Endothelial cell of umbilical vein (primary cell): ENCODE results near the gene TAS2R30. TPM values are rescaled to one million over a fixed set of nuclear protein-coding genes. Genes with fewer than 3 reads are reported as not detected.
"Not testable (repeated sequence)": the region's sequence is repeated elsewhere in the genome, so short reads cannot be mapped to it uniquely, and the experiment has no call there.

ENCODE experiments used
- BruUV-seq: library from RNA; stranded (reverse); fragments of 400-500 nt; replicated peaks from 2 replicates; lab custom pipeline; 2021; lab: Mats Ljungman, UMichigan
- CTCF ChIA-PET: fragments of 300-600, 350-600 bp; sonication (Branson Sonifier 250); formaldehyde crosslinking; loops from one replicate; lab custom pipeline; 2021; ENCODE audit warnings: antibody characterized with exemption, inconsistent platforms; lab: Charles Lee
- POLR2A ChIA-PET: fragments of 300-600, 350-600 bp; sonication (Branson Sonifier 250); formaldehyde crosslinking; loops from one replicate; lab custom pipeline; 2021; ENCODE audit warnings: antibody characterized with exemption, inconsistent platforms; lab: Charles Lee
- DNase-seq: peaks from one replicate; pipeline ENCODE4 v3.0.0-alpha.2; 2011; ENCODE audit warnings: low read depth, low spot score
- FAIRE-seq: peaks from 2 replicates; lab custom pipeline; 2011; peaks lifted over from hg19 to GRCh38; lab: Jason Lieb, UNC
- H2AFZ ChIP-seq: 2 replicates; pipeline ENCODE4 v1.6.0; 2012; ENCODE audit warnings: low read depth, low read length, control low read depth, inconsistent platforms
- H3K27ac ChIP-seq: 2 replicates; pipeline ENCODE4 v1.5.1; 2011; ENCODE audit warnings: low read depth, mild to moderate bottlenecking, control low read depth, low read length, moderate library complexity; ENCODE audit not compliant: insufficient read depth
- H3K27me3 ChIP-seq, 2 experiments: 2 replicates each; pipeline versions ENCODE4 v1.6.0 to v1.6.1; 2011; ENCODE audit warnings: low read length in 2 of 2, mixed read lengths in 1 of 2; ENCODE audit not compliant: control insufficient read depth in 2 of 2, insufficient read depth in 2 of 2
- H3K36me3 ChIP-seq, 2 experiments: 2 replicates in 1 of 2; 3 replicates in 1 of 2; pipeline ENCODE4 v1.5.1; 2011; ENCODE audit warnings: low read length in 2 of 2, mild to moderate bottlenecking in 1 of 2, moderate library complexity in 1 of 2; ENCODE audit not compliant: control insufficient read depth in 2 of 2, insufficient read depth in 2 of 2; ENCODE audit errors: extremely low read depth in 1 of 2
- H3K4me1 ChIP-seq: 3 replicates; pipeline ENCODE4 v1.5.1; 2011; ENCODE audit warnings: mild to moderate bottlenecking, low read length; ENCODE audit not compliant: control insufficient read depth, insufficient read depth; ENCODE audit errors: extremely low read depth
- H3K4me2 ChIP-seq: 2 replicates; pipeline ENCODE4 v1.6.1; 2011; ENCODE audit warnings: low read length, control low read depth, mixed read lengths; ENCODE audit not compliant: insufficient read depth
- H3K4me3 ChIP-seq, 3 experiments: fragments of 200-600 bp in 1 of 3; sonication (generic), shearing (Covaris generic) in 1 of 3; replicated peaks in 1 of 3; 2 replicates each; pipeline ENCODE4 v1.5.1; 2011 to 2016; ENCODE audit warnings: control low read depth in 3 of 3, low read length in 3 of 3, mild to moderate bottlenecking in 2 of 3, inconsistent platforms in 1 of 3, low read depth in 1 of 3, moderate library complexity in 1 of 3; ENCODE audit not compliant: insufficient read depth in 1 of 3
- H3K79me2 ChIP-seq: 2 replicates; pipeline ENCODE4 v1.6.0; 2012; ENCODE audit warnings: low read length, inconsistent platforms; ENCODE audit not compliant: control insufficient read depth, insufficient read depth
- H3K9ac ChIP-seq: replicated peaks from 2 replicates; pipeline ENCODE3; 2011; ENCODE audit warnings: low read length, control low read depth; ENCODE audit not compliant: insufficient read depth; ENCODE audit errors: extremely low read depth
- H3K9me1 ChIP-seq: replicated peaks from 3 replicates; pipeline ENCODE4 v1.6.0; 2011; ENCODE audit warnings: mild to moderate bottlenecking, low read length; ENCODE audit not compliant: control insufficient read depth, insufficient read depth; ENCODE audit errors: extremely low read depth
- H3K9me3 ChIP-seq: replicated peaks from 2 replicates; pipeline ENCODE4 v1.5.1; 2012; ENCODE audit warnings: low read length, inconsistent platforms; ENCODE audit not compliant: control insufficient read depth, insufficient read depth
- H4K20me1 ChIP-seq: replicated peaks from 2 replicates; pipeline ENCODE3; 2011; ENCODE audit warnings: mild to moderate bottlenecking, low read length; ENCODE audit not compliant: control insufficient read depth, insufficient read depth; ENCODE audit errors: extremely low read depth
- CTCF ChIP-seq, 2 donors: IDR thresholded peaks; 1 replicate in 1 of 2; 2 replicates in 1 of 2; pipeline ENCODE4 v1.5.1; 2011; ENCODE audit warnings: low read length in 2 of 2, mild to moderate bottlenecking in 2 of 2, moderate library complexity in 2 of 2, control low read depth in 1 of 2, inconsistent platforms in 1 of 2, low read depth in 1 of 2; ENCODE audit not compliant: insufficient read depth in 1 of 2; ENCODE audit errors: extremely low read depth in 1 of 2
- EZH2 ChIP-seq: IDR thresholded peaks from 2 replicates; pipeline ENCODE4 v1.6.1; 2012; ENCODE audit warnings: borderline replicate concordance, low read depth, mild to moderate bottlenecking, moderate library complexity, low read length, inconsistent platforms; ENCODE audit not compliant: severe bottlenecking
- FOS ChIP-seq: IDR thresholded peaks from 2 replicates; pipeline ENCODE4 v1.6.1; 2011; ENCODE audit warnings: mild to moderate bottlenecking, low read length, moderate library complexity, borderline replicate concordance; ENCODE audit not compliant: insufficient read depth
- GATA2 ChIP-seq: IDR thresholded peaks from 2 replicates; pipeline ENCODE4 v1.7.0; 2011; ENCODE audit warnings: low read depth, mild to moderate bottlenecking, moderate library complexity, mixed read lengths, low read length; ENCODE audit not compliant: insufficient read length, insufficient read depth
- JUN ChIP-seq: IDR thresholded peaks from 2 replicates; pipeline ENCODE4 v1.6.1; 2011; ENCODE audit warnings: borderline replicate concordance, low read depth; ENCODE audit not compliant: insufficient read length, insufficient read depth
- MAX ChIP-seq: IDR thresholded peaks from 2 replicates; pipeline ENCODE4 v1.6.1; 2011; ENCODE audit not compliant: insufficient read depth, insufficient read length
- MYC ChIP-seq: IDR thresholded peaks from one replicate; pipeline ENCODE4 v1.6.1; 2011; ENCODE audit warnings: mild to moderate bottlenecking, low read depth, low read length
- POLR2A ChIP-seq: IDR thresholded peaks from 2 replicates; pipeline ENCODE4 v1.6.1; 2012; ENCODE audit warnings: low read depth, mild to moderate bottlenecking, control low read depth, low read length
- POLR2AphosphoS5 ChIP-seq: IDR thresholded peaks from 2 replicates; pipeline ENCODE4 v1.6.1; 2012; ENCODE audit warnings: low read depth, mild to moderate bottlenecking, control low read depth, low read length, moderate library complexity; ENCODE audit not compliant: insufficient read depth
- dilution Hi-C: fragments of 300-500 bp; cut with MboI; formaldehyde crosslinking; loops from one replicate; pipeline ENCODE4 v1.15.0; 2019; ENCODE audit warnings: low sequenced_read_pairs; ENCODE audit not compliant: extremely low pct_ligation_motif_present
- intact Hi-C: fragments of 100-400 bp; cut with micrococcal nuclease; formaldehyde crosslinking; loops from one replicate; pipeline ENCODE4 v1.10.0; 2022
- polyA plus RNA-seq, 4 experiments: library from polyadenylated mRNA; depleted of rRNA in 3 of 4; stranded (reverse) in 3 of 4; unstranded in 1 of 4; fragments of >200 nt; gene quantifications; 2 replicates each; pipeline versions ENCODE4 v1.2.1 to v1.2.3, GENCODE V29; 2011 to 2012; ENCODE audit warnings: missing spikeins in 1 of 4
- total RNA-seq: library from RNA; stranded (reverse); gene quantifications from 2 replicates; pipeline ENCODE4 v1.2.3, GENCODE V29; 2021

Gene TAS2R30
- total and polyA plus RNA-seq, 2 donors (not counting 3 experiments of a cell fraction or from before 2014, with no cell fraction given): 0.26 to 5.2 TPM

GRCh38 chr12:11105546-11105945 is 28.9 kb downstream of the TAS2R30 start:
- Histone ChIP-seq H3K27me3 (no peaks in the 10 kb centered on the region), H3K9me1 (no peaks in the 10 kb centered on the region)
- intact Hi-C loops: no loop called here

GRCh38 chr12:11094910-11095309 is 39.5 kb downstream of the TAS2R30 start:
- H3K9ac ChIP-seq, H4K20me1 ChIP-seq, CTCF ChIA-PET, H3K4me3 ChIP-seq, H2AFZ ChIP-seq, H3K27ac ChIP-seq, POLR2A ChIA-PET, FAIRE-seq, H3K9me1 ChIP-seq, DNase-seq, H3K27me3 ChIP-seq, H3K4me2 ChIP-seq, BruUV-seq, intact Hi-C loops, H3K9me3 ChIP-seq, H3K4me1 ChIP-seq, H3K79me2 ChIP-seq, H3K36me3 ChIP-seq, dilution Hi-C loops: not testable (repeated sequence)

More at GRCh38 chr12:11105546-11105945, 28.9 kb downstream of the TAS2R30 start:
- Histone ChIP-seq H3K4me1 (no peaks in the 10 kb centered on the region), H3K36me3 (no peaks in the 10 kb centered on the region), H3K9me3 (no peaks in the 10 kb centered on the region), H2AFZ (no peak overlapping the region), H3K4me2 (no peak overlapping the region), H3K27ac (no peak overlapping the region), H3K4me3 (no peak overlapping the region), H3K79me2 (peaks cover 31% of the 10 kb centered on the region), H4K20me1 (peaks cover 2% of the 10 kb centered on the region), H3K9ac (no peak overlapping the region)
- no peak for FAIRE-seq
- DNase-seq: no peak
- no peak for TF ChIP-seq CTCF (IDR thresholded peaks at IDR 0.05; ENCODE audit: extremely low read depth in 1 of 2, insufficient read depth in 1 of 2, low read depth in 1 of 2, low read length in 2 of 2)
- TF ChIP-seq EZH2: no peak
- TF ChIP-seq GATA2: no peak
- TF ChIP-seq FOS: no peak
- no peak for TF ChIP-seq POLR2A
- no peak for TF ChIP-seq POLR2AphosphoS5
- no peak for TF ChIP-seq MYC
- no peak for TF ChIP-seq JUN
- TF ChIP-seq MAX: no peak
- dilution Hi-C loops: no loop called here
- POLR2A ChIA-PET: no interaction called here
- CTCF ChIA-PET: no interaction called here
- no TSS peak for BruUV-seq
